ENCODE data around the gene RNF44. TPM values are rescaled to one million over a fixed set of nuclear protein-coding genes. Genes with fewer than 3 reads are reported as not detected.

The RNF44 gene
- polyA plus RNA-seq, 1 experiment = 4.0 TPM

DNA sequence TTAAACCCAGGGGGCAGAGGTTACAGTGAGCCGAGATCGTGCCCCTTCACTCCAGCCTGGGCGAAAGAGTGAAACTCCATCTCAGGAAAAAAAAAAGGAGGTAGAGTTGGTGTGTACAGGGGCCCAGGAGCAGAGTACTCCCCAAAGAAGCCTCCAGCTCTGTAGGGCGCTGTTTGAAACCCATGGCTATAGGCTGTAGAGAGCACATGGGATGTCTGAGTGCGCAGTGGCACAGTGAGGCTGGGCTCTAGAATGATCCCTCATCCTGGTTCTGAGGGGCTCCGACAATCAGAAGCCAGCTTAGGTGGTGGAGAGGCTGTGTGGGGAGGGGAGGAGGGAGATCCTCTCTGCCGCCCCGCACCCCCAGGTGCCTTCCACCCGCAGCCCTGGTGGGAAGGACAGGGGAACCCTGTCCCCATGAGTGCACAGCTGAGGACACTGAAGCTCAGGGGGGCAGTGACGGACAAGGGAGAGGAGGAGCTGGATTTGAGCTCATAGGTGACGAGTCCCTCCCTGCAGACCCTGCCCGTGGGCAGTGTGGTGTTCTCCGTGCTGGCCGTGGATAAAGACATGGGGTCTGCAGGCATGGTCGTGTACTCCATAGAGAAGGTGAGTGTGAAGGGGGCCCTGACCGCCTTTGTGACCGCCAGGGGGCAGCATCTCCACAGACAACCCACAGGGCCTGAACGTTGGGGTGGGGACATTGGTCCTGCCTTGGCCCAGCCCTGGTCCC lies 36.5 kb upstream of the RNF44 start:
- ChIA-PET CTCF (interaction anchor here (0.5 to 3.2 kb wide), 34 partner anchors 9 to 844 kb away, joined by 3 to 29 read pairs (median 4); partner anchors contain the start of genes EIF4E1B, RNF44, SNCB and TSPAN17), POLR2A (no interaction called here)
- Histone ChIP-seq H3K9me3 (ENCODE audit: control insufficient read depth, insufficient read depth, low read length) (no peaks in the 10 kb centered on the region; the same call in 1 of the 2 replicates), H3K4me3 (ENCODE audit: low read depth, low read length) (no peak overlapping the region), H3K27me3 (ENCODE audit: control insufficient read depth, insufficient read depth, low read length) (peaks cover 4% of the 10 kb centered on the region), H3K27ac (ENCODE audit: low read depth, low read length) (no peak overlapping the region)
- DNase-seq (ENCODE audit: low read depth, low spot score) = peak; percentile 8
- TF ChIP-seq CTCF (IDR thresholded peaks at IDR 0.05; ENCODE audit: low read depth, low read length) = peak; percentile 82

DNA sequence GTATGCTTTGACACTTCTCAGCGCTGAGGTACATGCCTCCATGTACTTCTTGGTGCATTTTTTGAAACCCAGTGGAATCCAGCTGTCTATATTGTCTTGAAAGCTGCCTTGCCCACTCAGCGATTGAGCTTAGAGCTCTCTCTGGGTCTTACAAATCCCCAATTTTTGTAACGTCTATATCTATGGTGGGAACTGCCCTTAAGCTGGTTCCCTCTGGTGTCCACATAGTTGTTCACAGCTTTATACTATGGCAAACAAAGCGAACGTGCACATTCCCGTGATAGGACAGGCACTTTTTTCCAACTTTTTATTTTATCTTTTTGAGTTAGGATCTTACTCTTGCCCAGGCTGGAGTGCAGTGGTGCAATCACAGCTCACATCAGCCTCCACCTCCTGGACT lies 32.8 kb upstream of the RNF44 start:
- POLR2A ChIA-PET = interaction anchor here (0.6 to 1.1 kb wide), 2 partner anchors 33 to 47 kb away, joined by 3 read pairs; partner anchors contain the start of gene RNF44

GRCh38 chr5:176568657-176569056 lies 31.5 kb upstream of the RNF44 start:
- Histone ChIP-seq H3K27ac (ENCODE audit: low read depth, low read length) (no peak overlapping the region), H3K27me3 (ENCODE audit: control insufficient read depth, insufficient read depth, low read length) (peaks cover 7% of the 10 kb centered on the region), H3K4me3 (ENCODE audit: low read depth, low read length) (no peak overlapping the region), H3K9me3 (ENCODE audit: control insufficient read depth, insufficient read depth, low read length) (peaks cover 4% of the 10 kb centered on the region)
- POLR2A ChIA-PET = no interaction called here
- DNase-seq (ENCODE audit: low read depth, low spot score) = no peak
- CTCF ChIA-PET = interaction anchor here (1.7 kb wide), 1 partner anchor 10 kb away, joined by 4 read pairs; no protein-coding TSS in a partner anchor
- TF ChIP-seq CTCF (IDR thresholded peaks at IDR 0.05; ENCODE audit: low read depth, low read length) = no peak

More for the DNA sequence above, 32.8 kb upstream of the RNF44 start:
- no peak overlapping the region for H3K4me3 ChIP-seq (ENCODE audit: low read depth, low read length)
- CTCF ChIA-PET = interaction anchor here (0.6 to 1.6 kb wide), 12 partner anchors 9 to 1506 kb away, joined by 3 to 10 read pairs (median 5); partner anchors contain the start of genes CLTB and TSPAN17
- peak; percentile 51 for TF ChIP-seq CTCF (IDR thresholded peaks at IDR 0.05; ENCODE audit: low read depth, low read length)
- H3K27me3 ChIP-seq (ENCODE audit: control insufficient read depth, insufficient read depth, low read length) = peaks cover 7% of the 10 kb centered on the region
- H3K27ac ChIP-seq (ENCODE audit: low read depth, low read length) = no peak overlapping the region
- peaks cover 4% of the 10 kb centered on the region for H3K9me3 ChIP-seq (ENCODE audit: control insufficient read depth, insufficient read depth, low read length)
- peak; percentile 4 for DNase-seq (ENCODE audit: low read depth, low spot score)

GRCh38 chr5:176565760-176566288 lies 28.6 kb upstream of the RNF44 start:
- H3K27me3 ChIP-seq (ENCODE audit: control insufficient read depth, insufficient read depth, low read length) = peaks cover 8% of the 10 kb centered on the region
- TF ChIP-seq CTCF (IDR thresholded peaks at IDR 0.05; ENCODE audit: low read depth, low read length) = no peak
- ChIA-PET POLR2A (interaction anchor here (0.6 kb wide), 1 partner anchor 346 kb away, joined by 3 read pairs; no protein-coding TSS in a partner anchor), CTCF (interaction anchor here (0.5 to 1.0 kb wide), 2 partner anchors 8 to 54 kb away, joined by 3 read pairs; no protein-coding TSS in a partner anchor)
- DNase-seq (ENCODE audit: low read depth, low spot score) = no peak
- H3K4me3 ChIP-seq (ENCODE audit: low read depth, low read length) = no peak overlapping the region
- peaks cover 4% of the 10 kb centered on the region for H3K9me3 ChIP-seq (ENCODE audit: control insufficient read depth, insufficient read depth, low read length)
- H3K27ac ChIP-seq (ENCODE audit: low read depth, low read length) = no peak overlapping the region

- ChIA-PET CTCF (interaction anchor here (1.1 to 2.1 kb wide), 2 partner anchors 8 to 97 kb away, joined by 3 to 4 read pairs; no protein-coding TSS in a partner anchor), POLR2A (no interaction called here)
- Histone ChIP-seq H3K4me3 (ENCODE audit: low read depth, low read length) (no peak overlapping the region), H3K27ac (ENCODE audit: low read depth, low read length) (no peak overlapping the region), H3K27me3 (ENCODE audit: control insufficient read depth, insufficient read depth, low read length) (peaks cover 7% of the 10 kb centered on the region), H3K9me3 (ENCODE audit: control insufficient read depth, insufficient read depth, low read length) (peaks cover 4% of the 10 kb centered on the region)
- no peak for TF ChIP-seq CTCF (IDR thresholded peaks at IDR 0.05; ENCODE audit: low read depth, low read length)
- no peak for DNase-seq (ENCODE audit: low read depth, low spot score)
Measured at GRCh38 chr5:176564002-176564401, 26.8 kb upstream of the RNF44 start.

All from AG04450 (cell line).